A549 (cell line): Measurements from ENCODE around the gene MYOG.

Experiments
- CEBPB ChIP-seq, 2 experiments: fragments of >200 bp in 1 of 2; sonication (Bioruptor Twin) in 1 of 2; formaldehyde crosslinking in 1 of 2; IDR thresholded peaks; 2 replicates each; pipeline ENCODE4 v1.6.1; 2012 to 2016
- CHD2 ChIP-seq: fragments of 150-350 bp; IDR thresholded peaks from 2 replicates; pipeline ENCODE4 v1.6.1; 2014; ENCODE audit warnings: low read length; ENCODE audit not compliant: partially characterized antibody
- EHF ChIP-seq: fragments of 250-450 bp; sonication (Bioruptor Pico); IDR thresholded peaks from 2 replicates; pipeline ENCODE4 v1.5.0; 2020; ENCODE audit warnings: mild to moderate bottlenecking
- EP300 ChIP-seq, 2 experiments: fragments of >200 bp; sonication (Bioruptor Twin); formaldehyde crosslinking; IDR thresholded peaks; 2 replicates in 1 of 2; 3 replicates in 1 of 2; pipeline ENCODE4 v1.6.1; 2016 to 2017
- ESRRA ChIP-seq: fragments of 150-350 bp; IDR thresholded peaks from 2 replicates; pipeline ENCODE4 v1.6.1; 2014; ENCODE audit warnings: mild to moderate bottlenecking, low read length, borderline replicate concordance
- JUNB ChIP-seq: fragments of >200 bp; sonication (Bioruptor Twin); formaldehyde crosslinking; IDR thresholded peaks from 2 replicates; pipeline ENCODE4 v1.6.1; 2016
- NPAS2 ChIP-seq: fragments of 250-450 bp; sonication (Bioruptor Pico); IDR thresholded peaks from 2 replicates; pipeline ENCODE4 v1.8.0; 2022; ENCODE audit warnings: mild to moderate bottlenecking, moderate library complexity, borderline replicate concordance
- NR3C1 ChIP-seq: fragments of >200 bp; sonication (Bioruptor Twin); formaldehyde crosslinking; IDR thresholded peaks from 3 replicates; pipeline ENCODE4 v1.6.1; 2017
- PHF8 ChIP-seq: fragments of 200-600 bp; sonication (generic); IDR thresholded peaks from 2 replicates; pipeline ENCODE4 v1.6.1; 2016; ENCODE audit warnings: low read depth, mild to moderate bottlenecking, antibody characterized with exemption, moderate library complexity, borderline replicate concordance
- POLR2A ChIP-seq: IDR thresholded peaks from 2 replicates; pipeline ENCODE4 v1.6.1; 2012; ENCODE audit warnings: mild to moderate bottlenecking, low read length
- POLR2AphosphoS2 ChIP-seq: conservative IDR thresholded peaks from 2 replicates; pipeline ENCODE4 v1.6.1; 2012; ENCODE audit warnings: low read length, improper control_type of control experiment, inconsistent platforms
- RAD21 ChIP-seq, 2 experiments: fragments of >200 bp in 1 of 2; sonication (Bioruptor Twin) in 1 of 2; formaldehyde crosslinking in 1 of 2; IDR thresholded peaks in 1 of 2; conservative IDR thresholded peaks in 1 of 2; 2 replicates in 1 of 2; 3 replicates in 1 of 2; pipeline ENCODE4 v1.6.1; 2012 to 2018; ENCODE audit warnings: inconsistent platforms in 1 of 2
- SMC3 ChIP-seq: fragments of >200 bp; sonication (Bioruptor Twin); formaldehyde crosslinking; IDR thresholded peaks from 3 replicates; pipeline ENCODE4 v1.6.1; 2018; ENCODE audit warnings: inconsistent platforms
- TF ChIP-seq, protein P1 (sequence below): fragments of >200 bp; sonication (Bioruptor Twin); formaldehyde crosslinking; IDR thresholded peaks from 3 replicates; pipeline ENCODE4 v1.5.1; 2016

DNA sequence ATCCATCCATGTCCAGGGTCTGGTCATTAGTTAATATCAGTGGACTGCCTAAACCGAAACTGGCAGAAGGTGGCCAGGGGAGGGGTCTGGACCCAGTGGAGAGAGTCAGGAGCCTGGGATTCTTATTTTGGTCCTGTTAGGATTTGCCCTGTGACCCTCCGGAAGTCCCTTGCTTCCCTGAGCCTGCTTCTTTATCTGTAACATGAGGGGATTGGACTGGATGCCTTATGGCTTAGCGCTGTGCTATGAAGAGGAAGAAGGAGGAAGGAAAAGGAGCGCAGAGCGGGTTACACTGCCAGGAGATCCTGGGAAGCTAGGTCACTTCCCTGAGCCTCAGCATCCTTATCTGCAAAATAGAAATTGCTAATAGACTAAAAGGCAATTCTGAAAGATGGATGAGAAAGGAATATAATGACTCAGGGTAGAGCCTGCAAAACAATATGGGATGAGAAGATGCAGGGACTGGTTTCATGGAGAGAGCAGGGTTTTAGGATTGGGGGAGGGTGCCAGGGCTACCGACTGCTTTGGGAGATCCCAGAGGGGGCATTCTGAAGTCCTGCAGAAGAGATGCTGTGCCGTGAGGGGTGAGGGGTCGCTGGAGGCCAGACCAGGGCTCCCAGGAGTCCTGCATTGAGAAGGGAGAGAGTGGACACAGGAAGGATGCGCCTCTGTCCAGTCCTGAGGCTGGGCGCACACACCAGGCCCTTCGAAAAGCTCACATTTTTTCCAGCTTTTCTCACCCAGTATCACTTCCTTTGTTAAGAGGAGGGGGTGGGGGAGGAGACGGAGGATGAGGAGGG lies 41.3 kb upstream of the MYOG start:
- no peak for TF ChIP-seq EHF
- TF ChIP-seq CHD2: no peak
- TF ChIP-seq, protein P1, sequence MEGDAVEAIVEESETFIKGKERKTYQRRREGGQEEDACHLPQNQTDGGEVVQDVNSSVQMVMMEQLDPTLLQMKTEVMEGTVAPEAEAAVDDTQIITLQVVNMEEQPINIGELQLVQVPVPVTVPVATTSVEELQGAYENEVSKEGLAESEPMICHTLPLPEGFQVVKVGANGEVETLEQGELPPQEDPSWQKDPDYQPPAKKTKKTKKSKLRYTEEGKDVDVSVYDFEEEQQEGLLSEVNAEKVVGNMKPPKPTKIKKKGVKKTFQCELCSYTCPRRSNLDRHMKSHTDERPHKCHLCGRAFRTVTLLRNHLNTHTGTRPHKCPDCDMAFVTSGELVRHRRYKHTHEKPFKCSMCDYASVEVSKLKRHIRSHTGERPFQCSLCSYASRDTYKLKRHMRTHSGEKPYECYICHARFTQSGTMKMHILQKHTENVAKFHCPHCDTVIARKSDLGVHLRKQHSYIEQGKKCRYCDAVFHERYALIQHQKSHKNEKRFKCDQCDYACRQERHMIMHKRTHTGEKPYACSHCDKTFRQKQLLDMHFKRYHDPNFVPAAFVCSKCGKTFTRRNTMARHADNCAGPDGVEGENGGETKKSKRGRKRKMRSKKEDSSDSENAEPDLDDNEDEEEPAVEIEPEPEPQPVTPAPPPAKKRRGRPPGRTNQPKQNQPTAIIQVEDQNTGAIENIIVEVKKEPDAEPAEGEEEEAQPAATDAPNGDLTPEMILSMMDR: no peak
- TF ChIP-seq RAD21 (conservative IDR thresholded peaks at IDR 0.05 in 1 of 2, IDR thresholded peaks at IDR 0.05 in 1 of 2): no peak
- TF ChIP-seq ESRRA: no peak
- no peak for TF ChIP-seq POLR2AphosphoS2
- no peak for TF ChIP-seq PHF8
- no peak for TF ChIP-seq POLR2A
- no peak for TF ChIP-seq JUNB
- TF ChIP-seq NR3C1: no peak
- no peak for TF ChIP-seq EP300 (IDR thresholded peaks at IDR 0.05)
- TF ChIP-seq CEBPB (IDR thresholded peaks at IDR 0.05): no peak
- TF ChIP-seq SMC3: no peak
- no peak for TF ChIP-seq NPAS2 (CRISPR knock-in tag)
